GM10248 (cell line): ENCODE measurements around the gene RALGPS2.
"Not testable (repeated sequence)": the region's sequence is repeated elsewhere in the genome, so short reads cannot be mapped to it uniquely, and the experiment has no call there.

Experiments
- CTCF ChIA-PET: fragments of 300-600 bp; sonication (Branson Sonifier 250); formaldehyde crosslinking; extraction: SDS; loops from one replicate; lab custom pipeline; 2021; ENCODE audit warnings: antibody characterized with exemption; lab: Yijun Ruan, JAX
- POLR2A ChIA-PET: fragments of 350-650 bp; sonication (Branson Sonifier 250); formaldehyde crosslinking; extraction: SDS; loops from one replicate; lab custom pipeline; 2020; ENCODE audit warnings: antibody characterized with exemption; lab: Yijun Ruan, JAX
- DNase-seq: peaks from one replicate; pipeline ENCODE4 v3.0.0; 2012; ENCODE audit errors: extremely low spot score
- CTCF ChIP-seq: IDR thresholded peaks from 2 replicates; pipeline ENCODE4 v1.5.1; 2012; ENCODE audit warnings: mild to moderate bottlenecking, low read depth; ENCODE audit errors: extremely low read depth, missing control alignments, control extremely low read depth

RALGPS2 gene

GRCh38 chr1:178751046-178751445 lies 26.0 kb downstream of the RALGPS2 start:
- DNase-seq: no peak
- ChIA-PET CTCF (interaction anchor here (1.0 to 8.2 kb wide), 6 partner anchors 17 to 221 kb away, joined by 3 to 118 read pairs (median 5); no protein-coding TSS in a partner anchor), POLR2A (no interaction called here)
- no peak for TF ChIP-seq CTCF

- POLR2A ChIA-PET: no interaction called here
- DNase-seq: no peak
- CTCF ChIA-PET: interaction anchor here (1.0 to 8.2 kb wide), 13 partner anchors 12 to 250 kb away, joined by 3 to 118 read pairs (median 4); no protein-coding TSS in a partner anchor
- no peak for TF ChIP-seq CTCF
These were observed 27.8 kb downstream of the RALGPS2 start for GRCh38 chr1:178752891-178753290.

GRCh38 chr1:178754655-178755256 lies 29.7 kb downstream of the RALGPS2 start:
- POLR2A ChIA-PET, DNase-seq: not testable (repeated sequence)
- CTCF ChIA-PET: interaction anchor here (1.0 to 8.2 kb wide), 7 partner anchors 13 to 248 kb away, joined by 3 to 118 read pairs (median 8); no protein-coding TSS in a partner anchor

GRCh38 chr1:178768423-178768822 lies 43.4 kb downstream of the RALGPS2 start:
- DNase-seq: peak; percentile 46
- POLR2A ChIA-PET: no interaction called here
- peak; percentile 80 for TF ChIP-seq CTCF
- CTCF ChIA-PET: interaction anchor here (0.9 to 2.5 kb wide), 23 partner anchors 8 to 602 kb away, joined by 3 to 19 read pairs (median 4); no protein-coding TSS in a partner anchor

GRCh38 chr1:178772952-178773351 lies 47.9 kb downstream of the RALGPS2 start:
- POLR2A ChIA-PET: no interaction called here
- no peak for DNase-seq
- CTCF ChIA-PET: interaction anchor here (1.3 to 3.8 kb wide), 3 partner anchors 230 to 1038 kb away, joined by 3 to 30 read pairs (median 3); no protein-coding TSS in a partner anchor
- TF ChIP-seq CTCF: no peak

GRCh38 chr1:178774263-178774662 lies 49.2 kb downstream of the RALGPS2 start:
- ChIA-PET POLR2A (no interaction called here), CTCF (interaction anchor here (0.8 to 3.8 kb wide), 6 partner anchors 11 to 1039 kb away, joined by 3 to 30 read pairs (median 3); no protein-coding TSS in a partner anchor)
- DNase-seq: no peak

More at GRCh38 chr1:178774263-178774662, 49.2 kb downstream of the RALGPS2 start:
- TF ChIP-seq CTCF: peak; percentile 20
